Mesendoderm (in vitro differentiated cells): ENCODE results near the gene B4GALNT1. TPM values are rescaled to one million over a fixed set of nuclear protein-coding genes. Genes with fewer than 3 reads are reported as not detected.
"Not testable (repeated sequence)": the region's sequence is repeated elsewhere in the genome, so short reads cannot be mapped to it uniquely, and the experiment has no call there.

Experiments used
- DNase-seq: peaks from one replicate; pipeline ENCODE4 v3.0.0; 2013
- H2AK5ac ChIP-seq: 2 replicates; pipeline ENCODE4 v1.6.1; 2013; ENCODE audit warnings: low read length, inconsistent platforms
- H2BK120ac ChIP-seq: 2 replicates; pipeline ENCODE4 v1.6.1; 2013; ENCODE audit warnings: low read depth, mild to moderate bottlenecking, low read length, moderate library complexity, mixed read lengths
- H2BK15ac ChIP-seq: replicated peaks from 2 replicates; pipeline ENCODE4 v1.6.1; 2013; ENCODE audit warnings: low read depth, mild to moderate bottlenecking, moderate library complexity
- H2BK5ac ChIP-seq: 2 replicates; pipeline ENCODE4 v1.6.1; 2013; ENCODE audit warnings: low read length, inconsistent platforms
- H3K18ac ChIP-seq: 2 replicates; pipeline ENCODE4 v1.6.1; 2013; ENCODE audit warnings: mild to moderate bottlenecking, low read length, mixed read lengths
- H3K23ac ChIP-seq: one replicate; pipeline ENCODE4 v1.6.1; 2013; ENCODE audit warnings: low read length
- H3K27ac ChIP-seq: 2 replicates; pipeline ENCODE4 v1.5.1; 2013; ENCODE audit warnings: low read depth, mild to moderate bottlenecking, inconsistent platforms, low read length, moderate library complexity
- H3K27me3 ChIP-seq: 2 replicates; pipeline ENCODE4 v1.6.1; 2013; ENCODE audit warnings: low read length, control low read depth, mild to moderate bottlenecking, inconsistent platforms; ENCODE audit not compliant: insufficient read depth, poor library complexity
- H3K36me3 ChIP-seq: 2 replicates; pipeline ENCODE4 v1.6.1; 2013; ENCODE audit warnings: low read length, inconsistent platforms; ENCODE audit not compliant: control insufficient read depth, insufficient read depth
- H3K4ac ChIP-seq: one replicate; pipeline ENCODE4 v1.6.1; 2013; ENCODE audit warnings: low read depth, mild to moderate bottlenecking, low read length, moderate library complexity
- H3K4me1 ChIP-seq: 2 replicates; pipeline ENCODE4 v1.6.1; 2013; ENCODE audit warnings: low read depth, low read length, inconsistent platforms; ENCODE audit not compliant: control insufficient read depth
- H3K4me2 ChIP-seq: 2 replicates; pipeline ENCODE4 v1.6.1; 2013; ENCODE audit warnings: low read length
- H3K4me3 ChIP-seq: 2 replicates; pipeline ENCODE4 v1.5.1; 2013; ENCODE audit warnings: mild to moderate bottlenecking, low read length
- H3K56ac ChIP-seq: one replicate; pipeline ENCODE4 v1.6.1; 2013; ENCODE audit warnings: low read length
- H3K79me1 ChIP-seq: 2 replicates; pipeline ENCODE4 v1.6.1; 2013; ENCODE audit warnings: low read length, inconsistent platforms
- H3K79me2 ChIP-seq: 2 replicates; pipeline ENCODE4 v1.6.1; 2013; ENCODE audit warnings: mild to moderate bottlenecking, low read length; ENCODE audit not compliant: control insufficient read depth, insufficient read depth
- H3K9ac ChIP-seq: 2 replicates; pipeline ENCODE4 v1.6.1; 2013; ENCODE audit warnings: low read length, inconsistent platforms
- H4K5ac ChIP-seq: one replicate; pipeline ENCODE4 v1.6.1; 2013; ENCODE audit warnings: low read length
- H4K8ac ChIP-seq: one replicate; pipeline ENCODE4 v1.6.1; 2013; ENCODE audit warnings: low read depth, mild to moderate bottlenecking, control low read depth, low read length, moderate library complexity
- WGBS: extraction: QIAGEN DNeasy Blood & Tissue Kit; methylation state at CpG from one replicate; pipeline ENCODE4 v1.1.7; 2013; ENCODE audit warnings: low lambda C conversion rate, missing lambda C conversion rate; ENCODE audit not compliant: insufficient coverage; ENCODE audit errors: extremely low coverage; 5-methylcytosine and 5-hydroxymethylcytosine counted together
- polyA plus RNA-seq, 2 experiments: library from polyadenylated mRNA; stranded (reverse); fragments of 200-250 nt; gene quantifications; one replicate each; pipeline ENCODE4 v1.2.3, GENCODE V29; 2013

Gene B4GALNT1
- polyA plus RNA-seq (2013, experiment 1 of 2), result 0.37 TPM
- 0.49 TPM for polyA plus RNA-seq (2013, experiment 2 of 2)

GRCh38 chr12:57632958-57633840, at the start of gene B4GALNT1:
B4GALNT1 (minus strand) TSS chr12:57633201; CDS start chr12:57632132, 1,069 bp downstream.
- no peak within 1 kb of the TSS for H2BK15ac ChIP-seq
- no peak within 1 kb of the TSS for H2BK5ac ChIP-seq
- H3K18ac ChIP-seq, result peak within 1 kb of the TSS; percentile 44
- WGBS, result 100% methylated on average over 1 of the region's 58 CpGs
- peak; percentile 79 for DNase-seq
- H3K79me1 ChIP-seq, result no peaks in the 10 kb centered on the region
- peak within 1 kb of the TSS; percentile 81 for H3K56ac ChIP-seq
- H4K5ac ChIP-seq, result no peak within 1 kb of the TSS
- H3K23ac ChIP-seq, result no peak within 1 kb of the TSS
- H4K8ac ChIP-seq, result no peak within 1 kb of the TSS
- peaks cover 40% of the 10 kb centered on the region for H3K27me3 ChIP-seq
- H3K79me2 ChIP-seq, result no peaks in the 10 kb centered on the region
- no peak within 1 kb of the TSS for H3K27ac ChIP-seq
- H3K36me3 ChIP-seq, result no peaks in the 10 kb centered on the region
- no peak within 1 kb of the TSS for H2AK5ac ChIP-seq
- H2BK120ac ChIP-seq, result no peak within 1 kb of the TSS
- H3K9ac ChIP-seq, result peak within 1 kb of the TSS; percentile 59
- no peaks in the 10 kb centered on the region for H3K4me1 ChIP-seq
- peak within 1 kb of the TSS; percentile 79 for H3K4me2 ChIP-seq
- H3K4ac ChIP-seq, result peak within 1 kb of the TSS; percentile 18
- H3K4me3 ChIP-seq, result no peak within 1 kb of the TSS

- Histone ChIP-seq H4K5ac (no peak overlapping the region), H2BK5ac (no peak overlapping the region), H3K18ac (no peak overlapping the region), H2BK15ac (no peak overlapping the region), H3K4me2 (no peak overlapping the region), H2BK120ac (no peak overlapping the region), H3K79me1 (no peaks in the 10 kb centered on the region), H3K36me3 (no peaks in the 10 kb centered on the region), H3K9ac (no peak overlapping the region), H2AK5ac (no peak overlapping the region), H3K56ac (no peak overlapping the region), H3K27ac (no peak overlapping the region), H3K4me3 (no peak overlapping the region), H3K23ac (no peak overlapping the region), H3K79me2 (no peaks in the 10 kb centered on the region), H3K4me1 (no peaks in the 10 kb centered on the region), H3K4ac (no peak overlapping the region), H3K27me3 (no peaks in the 10 kb centered on the region), H4K8ac (no peak overlapping the region)
- no peak for DNase-seq
Observed at GRCh38 chr12:57679697-57680096, 46.7 kb upstream of the B4GALNT1 start.

- WGBS, result no CpG with 5 or more reads among the region's 9 CpGs
- H3K4me1 ChIP-seq, H4K8ac ChIP-seq: not testable (repeated sequence)
Observed at GRCh38 chr12:57677947-57678346, 44.9 kb upstream of the B4GALNT1 start.

GRCh38 chr12:57674691-57675090, 41.7 kb upstream of the B4GALNT1 start:
- no peak overlapping the region for H3K4me2 ChIP-seq
- no peak overlapping the region for H3K56ac ChIP-seq
- no peak overlapping the region for H3K9ac ChIP-seq
- H3K4ac ChIP-seq, result no peak overlapping the region
- no peak overlapping the region for H4K5ac ChIP-seq
- no peaks in the 10 kb centered on the region for H3K79me1 ChIP-seq
- no CpG with 5 or more reads among the region's 29 CpGs for WGBS
- H3K4me1 ChIP-seq, result no peaks in the 10 kb centered on the region
- no peak overlapping the region for H2BK5ac ChIP-seq
- H2AK5ac ChIP-seq, result no peak overlapping the region
- no peaks in the 10 kb centered on the region for H3K79me2 ChIP-seq
- H3K27ac ChIP-seq, result no peak overlapping the region
- no peaks in the 10 kb centered on the region for H3K27me3 ChIP-seq
- DNase-seq, result no peak
- no peak overlapping the region for H4K8ac ChIP-seq
- no peak overlapping the region for H2BK15ac ChIP-seq
- no peak overlapping the region for H2BK120ac ChIP-seq
- H3K23ac ChIP-seq, result no peak overlapping the region
- no peaks in the 10 kb centered on the region for H3K36me3 ChIP-seq
- H3K18ac ChIP-seq, result no peak overlapping the region
- H3K4me3 ChIP-seq, result no peak overlapping the region

More at GRCh38 chr12:57677947-57678346, 44.9 kb upstream of the B4GALNT1 start:
- H3K4ac ChIP-seq, DNase-seq, H3K4me2 ChIP-seq, H2BK15ac ChIP-seq, H3K79me2 ChIP-seq, H2BK120ac ChIP-seq, H3K27ac ChIP-seq, H3K4me3 ChIP-seq, H3K27me3 ChIP-seq, H3K36me3 ChIP-seq, H3K9ac ChIP-seq, H3K56ac ChIP-seq, H4K5ac ChIP-seq, H3K23ac ChIP-seq, H2AK5ac ChIP-seq, H3K79me1 ChIP-seq, H2BK5ac ChIP-seq, H3K18ac ChIP-seq: not testable (repeated sequence)

GRCh38 chr12:57672801-57673200, 39.8 kb upstream of the B4GALNT1 start:
- H3K79me1 ChIP-seq, result no peaks in the 10 kb centered on the region
- no peak overlapping the region for H2AK5ac ChIP-seq
- no peak overlapping the region for H3K18ac ChIP-seq
- no peak overlapping the region for H2BK120ac ChIP-seq
- H2BK15ac ChIP-seq, result no peak overlapping the region
- H3K36me3 ChIP-seq, result no peaks in the 10 kb centered on the region
- H3K23ac ChIP-seq, result no peak overlapping the region
- no peak overlapping the region for H3K4ac ChIP-seq
- WGBS, result no CpG with 5 or more reads among the region's 6 CpGs
- no peaks in the 10 kb centered on the region for H3K4me1 ChIP-seq
- no peak overlapping the region for H3K4me3 ChIP-seq
- H4K5ac ChIP-seq, result no peak overlapping the region
- DNase-seq, result no peak
- H3K4me2 ChIP-seq, result no peak overlapping the region
- no peak overlapping the region for H2BK5ac ChIP-seq
- no peaks in the 10 kb centered on the region for H3K79me2 ChIP-seq
- H3K27me3 ChIP-seq, result no peaks in the 10 kb centered on the region
- no peak overlapping the region for H3K56ac ChIP-seq
- H3K9ac ChIP-seq, result no peak overlapping the region
- no peak overlapping the region for H3K27ac ChIP-seq
- H4K8ac ChIP-seq, result no peak overlapping the region
